WERI-Rb-1 (cell line): ENCODE results near the gene PRTFDC1.

Source experiments
- DNase-seq: peaks from one replicate; pipeline ENCODE4 v3.0.0-alpha.2; 2020
- H3K27ac ChIP-seq: fragments of 250-450 bp; sonication (Bioruptor Pico); 2 replicates; pipeline ENCODE4 v1.5.1; 2020; ENCODE audit warnings: mild to moderate bottlenecking, moderate library complexity
- H3K27me3 ChIP-seq: fragments of 250-450 bp; sonication (Bioruptor Pico); 2 replicates; pipeline ENCODE4 v1.5.1; 2021; ENCODE audit warnings: mild to moderate bottlenecking, low read depth, moderate library complexity; ENCODE audit not compliant: insufficient read depth, severe bottlenecking
- H3K36me3 ChIP-seq: fragments of 250-450 bp; sonication (Bioruptor Pico); 2 replicates; pipeline ENCODE4 v1.5.1; 2020; ENCODE audit warnings: mild to moderate bottlenecking, moderate library complexity
- H3K4me3 ChIP-seq: 2 replicates; pipeline ENCODE4 v1.5.1; 2011; ENCODE audit warnings: low read depth, mild to moderate bottlenecking, control low read depth, low read length
- H3K9me3 ChIP-seq: fragments of 250-450 bp; sonication (Bioruptor Pico); 2 replicates; pipeline ENCODE4 v1.5.1; 2021; ENCODE audit warnings: mild to moderate bottlenecking, moderate library complexity; ENCODE audit not compliant: severe bottlenecking
- TF ChIP-seq, protein P1 (sequence below): IDR thresholded peaks from 2 replicates; pipeline ENCODE4 v1.5.1; 2011; ENCODE audit warnings: low read depth, mild to moderate bottlenecking, control low read depth, inconsistent platforms, low read length

PRTFDC1 gene

DNA sequence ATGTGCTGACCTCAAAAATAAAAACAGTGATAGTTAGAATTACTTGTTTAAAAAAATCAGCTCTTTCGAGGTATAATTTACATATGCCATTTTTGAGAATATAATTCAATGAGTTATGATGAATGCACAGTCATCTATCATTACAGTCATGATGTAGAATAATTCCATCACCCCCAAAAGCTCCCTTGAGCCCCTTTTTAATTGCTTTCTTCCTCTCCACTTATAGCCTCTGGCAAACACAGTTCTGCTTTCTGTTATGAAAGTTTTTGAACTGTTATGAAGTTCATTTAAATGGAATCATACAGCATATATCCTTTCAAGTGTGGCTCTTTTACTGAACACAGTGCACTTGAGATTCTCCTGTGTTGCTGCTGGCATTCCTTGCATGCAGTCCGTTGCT is 41.4 kb downstream of the PRTFDC1 start:
- Histone ChIP-seq H3K27me3 (no peaks in the 10 kb centered on the region), H3K4me3 (no peak overlapping the region), H3K9me3 (no peaks in the 10 kb centered on the region), H3K27ac (no peak overlapping the region), H3K36me3 (no peaks in the 10 kb centered on the region)
- TF ChIP-seq, protein P1, sequence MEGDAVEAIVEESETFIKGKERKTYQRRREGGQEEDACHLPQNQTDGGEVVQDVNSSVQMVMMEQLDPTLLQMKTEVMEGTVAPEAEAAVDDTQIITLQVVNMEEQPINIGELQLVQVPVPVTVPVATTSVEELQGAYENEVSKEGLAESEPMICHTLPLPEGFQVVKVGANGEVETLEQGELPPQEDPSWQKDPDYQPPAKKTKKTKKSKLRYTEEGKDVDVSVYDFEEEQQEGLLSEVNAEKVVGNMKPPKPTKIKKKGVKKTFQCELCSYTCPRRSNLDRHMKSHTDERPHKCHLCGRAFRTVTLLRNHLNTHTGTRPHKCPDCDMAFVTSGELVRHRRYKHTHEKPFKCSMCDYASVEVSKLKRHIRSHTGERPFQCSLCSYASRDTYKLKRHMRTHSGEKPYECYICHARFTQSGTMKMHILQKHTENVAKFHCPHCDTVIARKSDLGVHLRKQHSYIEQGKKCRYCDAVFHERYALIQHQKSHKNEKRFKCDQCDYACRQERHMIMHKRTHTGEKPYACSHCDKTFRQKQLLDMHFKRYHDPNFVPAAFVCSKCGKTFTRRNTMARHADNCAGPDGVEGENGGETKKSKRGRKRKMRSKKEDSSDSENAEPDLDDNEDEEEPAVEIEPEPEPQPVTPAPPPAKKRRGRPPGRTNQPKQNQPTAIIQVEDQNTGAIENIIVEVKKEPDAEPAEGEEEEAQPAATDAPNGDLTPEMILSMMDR: no peak
- no peak for DNase-seq

DNA sequence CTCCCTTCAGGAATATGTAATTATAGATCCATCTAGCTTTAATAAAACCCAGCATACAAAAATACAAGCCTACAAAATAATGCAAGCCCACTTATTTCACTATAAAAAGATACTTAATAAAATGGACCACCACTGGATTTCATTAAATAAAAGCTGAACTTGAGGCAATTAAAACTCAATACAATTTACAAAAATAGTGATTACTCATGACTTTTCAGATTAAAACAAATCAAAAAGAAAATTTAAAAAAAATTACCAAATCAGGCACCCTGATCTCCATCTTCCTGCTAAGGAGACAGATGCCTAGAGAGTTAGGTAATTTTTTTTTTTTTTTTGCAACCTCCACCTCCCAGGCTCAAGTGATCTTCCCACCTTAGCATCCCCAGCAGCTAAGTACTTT is 41.8 kb downstream of the PRTFDC1 start:
- H3K36me3 ChIP-seq: no peaks in the 10 kb centered on the region
- TF ChIP-seq, protein P1: no peak
- DNase-seq: no peak

DNA sequence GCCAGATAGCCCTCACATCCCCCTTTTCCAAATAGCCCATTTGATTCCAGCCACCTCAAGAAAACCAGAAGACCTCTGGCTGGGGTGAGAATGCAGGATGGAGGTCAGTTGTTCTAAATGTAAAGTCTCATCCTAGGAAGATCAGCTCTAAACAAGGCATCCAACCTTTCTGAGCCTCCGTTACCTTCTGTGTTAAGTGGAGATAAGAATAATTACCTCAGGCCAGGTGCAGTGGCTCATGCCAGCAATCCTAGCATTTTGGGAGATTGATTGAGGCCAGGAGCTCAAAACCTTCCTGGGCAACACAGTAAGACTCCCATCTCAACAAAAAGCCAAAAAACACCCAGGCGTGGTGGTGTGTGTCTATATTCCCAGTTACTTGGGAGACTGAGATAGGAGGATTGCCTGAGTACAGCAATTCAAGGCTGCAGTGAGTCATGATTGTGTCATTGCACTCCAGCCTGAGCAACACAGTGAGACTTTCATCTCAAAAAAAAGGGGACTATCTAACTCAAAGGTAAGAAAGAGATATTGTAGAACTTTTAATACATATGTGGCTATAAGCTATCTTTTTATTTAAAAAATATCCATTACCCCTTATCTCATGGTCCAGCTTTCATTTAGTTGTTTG is 43.5 kb downstream of the PRTFDC1 start:
- TF ChIP-seq, protein P1: no peak
- no peaks in the 10 kb centered on the region for H3K9me3 ChIP-seq
- no peak overlapping the region for H3K4me3 ChIP-seq
- no peaks in the 10 kb centered on the region for H3K36me3 ChIP-seq
- H3K27ac ChIP-seq: no peak overlapping the region
- no peak for DNase-seq
- H3K27me3 ChIP-seq: no peaks in the 10 kb centered on the region

More for the DNA sequence above, 41.8 kb downstream of the PRTFDC1 start:
- Histone ChIP-seq H3K27me3 (no peaks in the 10 kb centered on the region), H3K27ac (no peak overlapping the region), H3K4me3 (no peak overlapping the region), H3K9me3 (no peaks in the 10 kb centered on the region)

DNA sequence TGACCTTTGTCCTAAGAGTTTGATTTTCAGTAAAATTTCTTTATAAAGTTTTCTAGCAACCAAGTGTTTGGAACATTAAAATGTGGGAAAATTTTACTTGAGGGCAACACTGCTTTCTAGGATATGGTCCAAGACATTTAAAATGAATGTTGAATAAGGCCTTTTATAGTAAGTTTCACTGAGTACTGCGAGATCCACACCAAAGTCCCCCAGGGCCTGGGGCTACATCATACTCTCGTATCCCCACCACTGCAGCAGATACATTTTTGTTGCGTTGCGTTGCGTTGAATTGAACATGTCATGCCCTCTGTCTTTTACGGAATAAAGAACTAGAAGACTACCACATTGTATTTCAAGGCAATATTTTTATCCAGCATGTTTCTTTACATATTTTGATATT is 44.5 kb downstream of the PRTFDC1 start:
- H3K36me3 ChIP-seq: no peaks in the 10 kb centered on the region

DNA sequence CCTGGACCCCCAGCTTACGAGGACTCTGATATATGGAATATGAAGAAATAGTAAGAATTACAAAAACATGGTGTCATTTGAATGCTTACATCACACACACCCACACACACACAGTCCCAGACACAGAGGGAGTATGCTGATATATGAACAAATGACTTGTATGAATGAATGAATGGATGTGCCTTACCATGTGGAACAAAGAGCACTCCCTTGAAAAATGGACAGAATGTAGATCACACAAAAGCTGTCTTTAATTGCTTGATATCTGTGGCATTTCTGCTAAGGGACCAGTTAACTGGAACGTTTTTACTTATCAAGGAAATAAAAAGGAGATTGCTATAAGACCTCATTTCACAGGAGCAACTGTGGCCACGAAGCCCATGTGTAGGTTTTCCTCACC is 46.0 kb downstream of the PRTFDC1 start:
- no peak overlapping the region for H3K27ac ChIP-seq
- TF ChIP-seq, protein P1: no peak
- H3K9me3 ChIP-seq: no peaks in the 10 kb centered on the region
- H3K4me3 ChIP-seq: no peak overlapping the region
- no peaks in the 10 kb centered on the region for H3K27me3 ChIP-seq
- no peaks in the 10 kb centered on the region for H3K36me3 ChIP-seq
- DNase-seq: no peak

More for the DNA sequence above, 44.5 kb downstream of the PRTFDC1 start:
- TF ChIP-seq, protein P1: no peak
- DNase-seq: no peak
- Histone ChIP-seq H3K27me3 (no peaks in the 10 kb centered on the region), H3K4me3 (no peak overlapping the region), H3K27ac (no peak overlapping the region), H3K9me3 (no peaks in the 10 kb centered on the region)

DNA sequence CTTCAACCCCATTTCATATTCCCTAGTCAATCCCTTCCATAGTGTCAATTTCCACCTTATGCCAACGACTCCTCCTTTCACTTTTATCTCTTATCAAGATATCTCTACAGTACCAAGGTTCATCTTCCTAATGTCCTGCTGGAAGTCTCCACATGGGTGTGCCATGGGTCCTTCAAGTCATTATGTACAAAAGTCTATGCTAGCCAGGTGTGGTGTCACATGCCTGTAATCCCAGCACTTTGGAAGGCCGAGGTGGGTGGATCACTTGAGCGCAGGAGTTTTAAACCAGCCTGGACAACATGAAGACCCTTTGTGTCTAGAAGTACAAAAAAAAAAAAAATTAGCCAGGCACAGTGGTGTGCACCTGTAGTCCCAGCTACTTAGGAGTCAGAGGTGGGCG is 47.6 kb downstream of the PRTFDC1 start:
- no peak for DNase-seq
- TF ChIP-seq, protein P1: no peak
- H3K36me3 ChIP-seq: no peaks in the 10 kb centered on the region
- H3K9me3 ChIP-seq: no peaks in the 10 kb centered on the region
- H3K27me3 ChIP-seq: no peaks in the 10 kb centered on the region
- no peak overlapping the region for H3K4me3 ChIP-seq
- no peak overlapping the region for H3K27ac ChIP-seq
